GM18909 (cell line): ENCODE measurements around the gene TMEFF2.
"Not testable (repeated sequence)": the region's sequence is repeated elsewhere in the genome, so short reads cannot be mapped to it uniquely, and the experiment has no call there.

Experiments
- ATAC-seq: cut with Tn5 transposase; IDR thresholded peaks from one replicate; pipeline ENCODE4 v1.9.1; 2021; ENCODE audit warnings: mild to moderate bottlenecking; ENCODE audit not compliant: unreplicated experiment, poor library complexity

TMEFF2 gene

GRCh38 chr2:191942739-191943103 lies 252.0 kb downstream of the TMEFF2 start:
- no peak for ATAC-seq

GRCh38 chr2:191942090-191942738 lies 252.5 kb downstream of the TMEFF2 start:
- no peak for ATAC-seq

- no peak for ATAC-seq
Observed at GRCh38 chr2:191941376-191941929, 253.3 kb downstream of the TMEFF2 start.

DNA sequence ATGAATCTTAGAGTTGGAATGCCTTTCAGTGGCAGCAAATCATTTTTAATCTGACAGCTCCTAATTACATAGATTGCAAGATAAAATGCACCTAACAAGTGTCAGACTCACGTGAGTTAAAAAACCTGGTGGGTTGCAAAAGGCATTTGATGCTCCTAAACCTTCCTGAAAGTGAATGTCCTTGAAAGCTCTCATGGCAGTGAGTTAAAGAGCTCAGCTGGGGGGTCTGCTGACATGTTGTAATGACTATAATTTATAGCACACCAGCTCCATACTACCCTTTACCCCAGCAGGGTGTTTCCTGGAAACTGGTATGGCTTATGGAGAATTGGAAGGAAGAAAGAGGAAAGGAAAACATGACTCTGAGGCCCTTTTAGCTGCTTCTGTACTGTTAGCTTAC lies 256.0 kb downstream of the TMEFF2 start:
- ATAC-seq = no peak

- no peak for ATAC-seq
Observed at GRCh38 chr2:191936882-191937405, 257.8 kb downstream of the TMEFF2 start.

DNA sequence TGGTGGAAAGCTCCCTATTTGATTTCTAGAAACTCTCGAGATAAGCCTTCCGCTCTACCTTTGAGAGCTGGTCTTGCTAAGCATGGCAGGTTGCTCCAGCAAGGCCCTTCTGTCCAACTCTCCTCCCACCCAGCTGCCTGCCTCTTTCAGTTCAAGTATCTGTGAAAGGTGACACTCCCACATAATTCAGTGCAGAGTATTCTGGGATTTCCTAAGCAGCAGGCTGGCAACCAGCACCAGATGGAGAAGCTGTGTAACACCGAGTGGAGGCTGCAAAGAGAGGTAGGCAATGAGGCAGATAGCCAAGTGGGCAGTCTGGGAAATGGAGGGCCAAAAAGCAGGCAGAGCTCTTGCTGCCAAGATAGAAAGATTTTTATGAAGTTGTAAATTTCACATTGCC lies 259.5 kb downstream of the TMEFF2 start:
- no peak for ATAC-seq

DNA sequence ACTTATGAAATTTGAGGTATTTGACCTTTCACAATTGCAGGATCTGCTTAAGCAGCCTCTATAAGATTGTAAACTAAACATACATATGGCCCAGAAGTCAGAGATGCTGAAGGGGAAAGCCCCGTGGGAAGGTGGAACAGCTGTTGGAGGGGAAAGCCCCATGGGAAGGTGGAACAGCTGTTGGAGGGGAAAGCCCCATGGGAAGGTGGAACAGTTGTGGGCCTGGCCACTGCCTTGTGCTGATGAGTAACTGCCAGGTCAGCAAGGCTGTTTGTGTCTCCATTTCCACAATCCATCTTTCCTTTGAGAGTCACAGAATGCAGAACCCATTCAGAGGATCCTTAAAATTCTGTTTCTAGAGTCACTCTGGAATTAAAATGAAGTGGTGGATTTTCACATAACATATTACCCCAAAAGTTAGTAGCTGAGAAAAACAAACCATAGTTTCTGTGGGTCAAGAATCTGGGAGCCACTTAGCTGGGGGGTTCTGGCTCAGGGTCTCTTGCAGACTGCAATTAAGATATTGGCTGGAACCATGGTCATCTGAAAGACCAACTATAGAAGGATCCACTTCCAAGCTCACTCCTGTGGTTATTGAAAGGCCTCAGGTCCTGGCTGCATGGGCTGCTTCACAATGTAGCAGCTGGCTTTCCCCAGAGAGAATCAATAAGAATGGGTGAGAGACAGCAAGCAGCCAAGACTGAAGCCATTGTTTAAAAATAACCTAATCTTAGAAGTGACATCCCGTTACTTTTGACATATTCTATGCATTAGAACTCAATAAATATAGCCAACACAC lies 261.2 kb downstream of the TMEFF2 start:
- peak; percentile 96 for ATAC-seq

- no peak for ATAC-seq
Observed at GRCh38 chr2:191932286-191932685, 262.4 kb downstream of the TMEFF2 start.

GRCh38 chr2:191931329-191931728 lies 263.4 kb downstream of the TMEFF2 start:
- peak; percentile 44 for ATAC-seq

DNA sequence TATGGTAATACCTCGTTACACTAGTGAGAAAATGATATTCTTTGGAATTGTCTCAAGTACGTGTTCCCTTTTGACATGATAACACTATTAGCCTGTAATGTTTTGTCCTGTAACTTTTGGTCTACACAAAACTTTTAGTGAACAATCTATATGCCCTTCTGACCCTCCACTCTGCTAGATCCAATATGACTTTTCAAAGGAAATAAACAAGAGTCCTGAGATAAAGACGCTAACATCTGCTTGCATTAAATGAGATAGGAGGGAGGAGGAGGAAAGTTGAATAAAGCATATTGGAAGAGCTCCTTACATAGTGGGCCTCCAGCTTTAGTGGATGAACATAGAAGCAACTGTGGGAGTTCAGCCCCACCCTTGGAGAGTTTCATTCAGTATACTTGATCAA lies 264.5 kb downstream of the TMEFF2 start:
- no peak for ATAC-seq

GRCh38 chr2:191929288-191929687 lies 265.4 kb downstream of the TMEFF2 start:
- ATAC-seq = no peak

GRCh38 chr2:191927991-191928390 lies 266.7 kb downstream of the TMEFF2 start:
- no peak for ATAC-seq

- no peak for ATAC-seq
Observed at GRCh38 chr2:191927319-191927867, 267.3 kb downstream of the TMEFF2 start.

GRCh38 chr2:191926671-191927070 lies 268.1 kb downstream of the TMEFF2 start:
- no peak for ATAC-seq

DNA sequence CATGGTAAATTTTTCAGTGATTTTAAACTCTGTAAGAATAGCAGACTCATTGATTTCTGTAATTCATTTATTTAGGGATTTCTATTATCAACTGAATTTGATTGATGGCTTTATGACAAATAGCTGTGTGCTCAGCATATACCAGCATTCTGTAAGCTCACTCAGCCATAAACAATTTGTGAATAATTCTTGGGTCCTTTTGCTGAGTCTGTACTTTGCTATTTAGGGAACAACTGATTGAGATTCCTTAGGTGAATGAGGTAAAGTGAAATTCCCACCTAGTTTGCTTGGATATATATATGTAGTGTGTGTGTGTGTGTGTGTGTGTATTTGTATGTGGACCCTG lies 271.1 kb downstream of the TMEFF2 start:
- ATAC-seq = no peak

DNA sequence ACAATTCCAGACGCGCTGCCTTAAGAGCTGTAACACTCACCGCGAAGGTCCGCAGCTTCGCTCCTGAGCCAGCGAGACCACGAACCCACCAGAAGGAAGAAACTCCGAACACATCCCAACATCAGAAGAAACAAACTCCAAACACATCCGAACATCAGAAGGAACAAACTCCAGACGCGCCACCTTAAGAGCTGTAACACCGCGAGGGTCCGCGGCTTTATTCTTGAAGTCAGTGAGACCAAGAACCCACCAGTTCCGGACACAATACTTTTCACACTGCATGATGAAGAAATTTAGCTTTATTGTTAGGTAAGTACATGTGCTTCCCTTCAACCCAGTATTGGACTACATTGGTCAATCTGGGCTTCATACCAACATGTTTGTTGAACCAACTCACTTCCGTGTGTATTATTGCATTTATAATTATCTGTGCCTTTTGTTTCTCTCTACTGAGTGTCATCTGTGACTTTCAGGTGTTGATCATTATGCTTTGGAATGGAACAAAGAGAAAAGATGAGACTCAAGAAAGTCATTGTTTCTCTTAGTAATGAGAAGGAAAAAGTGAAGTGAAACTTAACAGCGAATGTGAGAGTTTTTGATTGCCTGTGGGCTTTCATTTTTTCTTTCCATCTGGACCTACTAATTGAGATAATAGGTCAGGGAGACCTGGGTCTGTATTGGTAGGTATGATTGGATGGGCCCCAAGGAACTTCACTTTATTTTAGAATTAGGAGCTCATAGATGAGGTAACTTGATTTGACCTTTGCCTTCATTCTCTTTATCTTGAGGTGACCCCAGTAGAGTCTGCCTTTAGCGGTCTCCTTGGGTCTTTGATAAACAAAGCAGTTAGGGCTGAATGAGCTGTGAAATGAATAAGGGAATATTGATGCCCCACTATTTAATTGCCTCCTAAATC lies 271.7 kb downstream of the TMEFF2 start:
- ATAC-seq = peak; percentile 96

GRCh38 chr2:191921650-191922049 lies 273.1 kb downstream of the TMEFF2 start:
- not testable (repeated sequence) for ATAC-seq

DNA sequence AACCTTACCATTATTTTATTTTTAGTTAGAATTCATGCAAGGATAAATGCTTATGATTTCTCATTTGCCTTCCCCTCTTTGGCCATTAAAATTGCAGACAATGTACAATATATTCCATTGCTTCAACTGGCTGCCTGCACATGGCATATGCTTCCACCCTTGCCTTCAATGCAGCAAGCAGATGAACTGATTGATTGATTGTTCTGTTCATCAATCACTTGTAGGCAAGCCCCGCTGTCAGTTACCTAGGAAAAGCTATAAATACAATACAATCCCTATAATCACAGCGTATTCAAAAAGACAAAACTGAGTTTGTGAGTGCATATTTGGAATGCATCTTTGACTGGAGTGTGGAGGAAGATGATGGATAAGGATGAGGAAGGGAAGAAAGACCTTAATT lies 274.2 kb downstream of the TMEFF2 start:
- ATAC-seq = no peak

DNA sequence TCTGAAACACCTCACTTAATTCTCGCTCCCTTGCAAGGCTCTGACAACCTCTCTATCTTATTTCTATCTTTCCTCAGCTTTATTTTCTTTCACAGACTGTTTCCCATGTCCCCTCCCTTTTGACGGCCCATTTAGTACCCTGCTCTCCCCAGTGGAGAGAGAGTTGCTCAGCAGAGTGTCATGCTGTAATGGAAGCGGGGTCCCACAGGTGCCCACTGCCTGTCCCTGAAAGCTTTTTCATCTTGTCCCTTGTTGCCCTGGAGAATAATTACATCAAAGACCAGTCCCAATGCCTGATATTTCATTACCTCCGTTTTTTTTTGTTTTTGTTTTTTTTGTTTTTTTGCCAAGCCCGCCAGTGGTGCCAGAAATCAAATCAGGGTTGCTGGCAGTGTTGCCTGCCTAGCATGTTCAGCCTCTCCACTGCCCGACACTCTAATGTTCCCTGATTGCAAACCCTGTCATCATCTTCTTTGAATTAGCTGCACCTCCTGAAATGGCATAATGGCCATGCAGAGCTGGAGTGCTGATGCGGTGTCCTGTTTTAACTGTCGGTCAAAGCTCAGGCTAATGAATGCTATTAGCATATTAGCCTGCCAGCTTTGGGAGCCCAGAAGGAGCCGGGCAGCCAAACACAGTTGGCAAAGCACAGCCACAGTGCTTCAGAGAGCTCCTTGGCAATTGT lies 276.6 kb downstream of the TMEFF2 start:
- ATAC-seq = no peak

GRCh38 chr2:191917430-191917881 lies 277.3 kb downstream of the TMEFF2 start:
- ATAC-seq = no peak
